Neural progenitor cell (in vitro differentiated cells): ENCODE data around the gene PRR16. TPM values are rescaled to one million over a fixed set of nuclear protein-coding genes. Genes with fewer than 3 reads are reported as not detected.

Experiments
- DNase-seq: peaks from one replicate; pipeline ENCODE4 v3.0.0-alpha.2; 2016; ENCODE audit warnings: low spot score
- H2AFZ ChIP-seq: fragments of 200-600 bp; sonication (generic); replicated peaks from 2 replicates; pipeline ENCODE4 v1.6.1; 2016; ENCODE audit warnings: antibody characterized with exemption
- H3F3A ChIP-seq: fragments of 200-600 bp; sonication (generic); 2 replicates; pipeline ENCODE4 v1.6.1; 2016; ENCODE audit warnings: antibody characterized with exemption, low read depth
- H3K27ac ChIP-seq: fragments of 200-600 bp; sonication (generic); 2 replicates; pipeline ENCODE4 v1.5.1; 2016; ENCODE audit warnings: mild to moderate bottlenecking
- H3K27me3 ChIP-seq: fragments of 200-600 bp; sonication (generic); 2 replicates; pipeline ENCODE4 v1.6.1; 2016; ENCODE audit warnings: mild to moderate bottlenecking, moderate library complexity
- H3K36me3 ChIP-seq: fragments of 200-600 bp; sonication (generic); 2 replicates; pipeline ENCODE4 v1.5.1; 2016
- H3K4me1 ChIP-seq: fragments of 200-600 bp; sonication (generic); 2 replicates; pipeline ENCODE4 v1.6.1; 2016; ENCODE audit warnings: mixed run types
- H3K4me2 ChIP-seq: fragments of 200-600 bp; sonication (generic); 2 replicates; pipeline ENCODE4 v1.6.1; 2016
- H3K4me3 ChIP-seq: fragments of 200-600 bp; sonication (generic); 2 replicates; pipeline ENCODE4 v1.5.1; 2016
- H3K79me2 ChIP-seq: fragments of 200-600 bp; sonication (generic); 2 replicates; pipeline ENCODE4 v1.6.1; 2016; ENCODE audit warnings: low read depth
- H3K9ac ChIP-seq: fragments of 200-600 bp; sonication (generic); 2 replicates; pipeline ENCODE4 v1.6.1; 2016
- H3K9me3 ChIP-seq: fragments of 200-600 bp; sonication (generic); 2 replicates; pipeline ENCODE4 v1.5.1; 2016; ENCODE audit warnings: low read depth
- H4K20me1 ChIP-seq: fragments of 200-600 bp; sonication (generic); 2 replicates; pipeline ENCODE4 v1.6.1; 2016; ENCODE audit warnings: low read depth
- H3K27ac Mint-ChIP-seq: 3 replicates; pipeline ENCODE4 v1.8.0; 2021; ENCODE audit warnings: mixed read lengths
- H3K27me3 Mint-ChIP-seq: 2 replicates; pipeline ENCODE4 v1.8.0; 2022; ENCODE audit warnings: low read depth, mild to moderate bottlenecking, inconsistent platforms, moderate library complexity, mixed read lengths; ENCODE audit not compliant: insufficient read depth
- H3K36me3 Mint-ChIP-seq: 3 replicates; pipeline ENCODE4 v1.8.0; 2021; ENCODE audit warnings: mixed read lengths
- H3K4me1 Mint-ChIP-seq: 3 replicates; pipeline ENCODE4 v1.8.0; 2021; ENCODE audit warnings: mixed read lengths
- H3K4me3 Mint-ChIP-seq: 3 replicates; pipeline ENCODE4 v1.8.0; 2021; ENCODE audit warnings: mild to moderate bottlenecking, moderate library complexity, mixed read lengths
- H3K9me3 Mint-ChIP-seq: 3 replicates; pipeline ENCODE4 v1.8.0; 2020; ENCODE audit warnings: mixed read lengths
- CTCF ChIP-seq: fragments of 200-600 bp; sonication (generic); IDR thresholded peaks from 2 replicates; pipeline ENCODE4 v1.5.1; 2017; ENCODE audit warnings: antibody characterized with exemption, mild to moderate bottlenecking
- EZH2 ChIP-seq: fragments of 200-600 bp; sonication (generic); IDR thresholded peaks from 2 replicates; pipeline ENCODE4 v1.6.1; 2017; ENCODE audit warnings: antibody characterized with exemption, mild to moderate bottlenecking, moderate library complexity
- EZH2phosphoT487 ChIP-seq: fragments of 200-600 bp; sonication (generic); IDR thresholded peaks from 2 replicates; pipeline ENCODE4 v1.6.1; 2017; ENCODE audit warnings: antibody characterized with exemption
- total RNA-seq: library from RNA; depleted of rRNA; stranded (reverse); fragments of >200 nt; gene quantifications from 2 replicates; pipeline ENCODE4 v1.2.3, GENCODE V29; 2015; ENCODE audit warnings: low replicate concordance

The PRR16 gene
- total RNA-seq, 1 donor from 2014 or later: not detected

GRCh38 chr5:120512791-120513650 is 48.9 kb downstream of the PRR16 start:
- H3K36me3 ChIP-seq: no peaks in the 10 kb centered on the region
- DNase-seq: no peak
- no peak overlapping the region for H3K27ac ChIP-seq
- H3K27ac Mint-ChIP-seq: no peak overlapping the region
- H3K79me2 ChIP-seq: no peaks in the 10 kb centered on the region
- no peak overlapping the region for H3K9ac ChIP-seq
- H3K4me1 Mint-ChIP-seq: peaks cover 29% of the 10 kb centered on the region
- H3K27me3 ChIP-seq: no peaks in the 10 kb centered on the region
- no peaks in the 10 kb centered on the region for H3K9me3 Mint-ChIP-seq
- peak overlapping the region; percentile 6 for H2AFZ ChIP-seq
- H3F3A ChIP-seq: no peaks in the 10 kb centered on the region
- H3K4me2 ChIP-seq: peak overlapping the region; percentile 46
- H4K20me1 ChIP-seq: no peaks in the 10 kb centered on the region
- H3K4me3 Mint-ChIP-seq: no peak overlapping the region
- TF ChIP-seq EZH2phosphoT487: no peak
- TF ChIP-seq CTCF: no peak
- TF ChIP-seq EZH2: no peak
- peaks cover 14% of the 10 kb centered on the region for H3K4me1 ChIP-seq
- no peaks in the 10 kb centered on the region for H3K9me3 ChIP-seq
- H3K36me3 Mint-ChIP-seq: no peaks in the 10 kb centered on the region
- no peaks in the 10 kb centered on the region for H3K27me3 Mint-ChIP-seq
- H3K4me3 ChIP-seq: no peak overlapping the region

GRCh38 chr5:120516805-120517204 is 52.7 kb downstream of the PRR16 start:
- no peaks in the 10 kb centered on the region for H3K9me3 Mint-ChIP-seq
- Histone ChIP-seq H3K4me2 (no peak overlapping the region), H3K4me3 (no peak overlapping the region), H3K4me1 (peaks cover 11% of the 10 kb centered on the region), H3F3A (no peaks in the 10 kb centered on the region), H3K79me2 (no peaks in the 10 kb centered on the region), H3K9ac (no peak overlapping the region), H3K27me3 (no peaks in the 10 kb centered on the region), H3K9me3 (no peaks in the 10 kb centered on the region), H2AFZ (no peak overlapping the region), H3K27ac (no peak overlapping the region), H4K20me1 (no peaks in the 10 kb centered on the region), H3K36me3 (no peaks in the 10 kb centered on the region)
- DNase-seq: no peak
- no peaks in the 10 kb centered on the region for H3K36me3 Mint-ChIP-seq
- H3K27me3 Mint-ChIP-seq: no peaks in the 10 kb centered on the region
- no peak overlapping the region for H3K27ac Mint-ChIP-seq
- TF ChIP-seq CTCF (no peak), EZH2 (no peak), EZH2phosphoT487 (no peak)
- H3K4me1 Mint-ChIP-seq: peaks cover 22% of the 10 kb centered on the region
- H3K4me3 Mint-ChIP-seq: no peak overlapping the region

- Histone ChIP-seq H3K9me3 (no peaks in the 10 kb centered on the region), H3K79me2 (no peaks in the 10 kb centered on the region), H3K4me2 (no peak overlapping the region)
These were observed 53.6 kb downstream of the PRR16 start for GRCh38 chr5:120517607-120518252.

More at GRCh38 chr5:120517607-120518252, 53.6 kb downstream of the PRR16 start:
- no peak overlapping the region for H2AFZ ChIP-seq
- no peaks in the 10 kb centered on the region for H3K36me3 Mint-ChIP-seq
- H3K4me1 Mint-ChIP-seq: peaks cover 12% of the 10 kb centered on the region
- no peaks in the 10 kb centered on the region for H3K27me3 Mint-ChIP-seq
- H3F3A ChIP-seq: no peaks in the 10 kb centered on the region
- no peaks in the 10 kb centered on the region for H3K36me3 ChIP-seq
- H3K27me3 ChIP-seq: no peaks in the 10 kb centered on the region
- H3K4me3 Mint-ChIP-seq: no peak overlapping the region
- H3K27ac ChIP-seq: no peak overlapping the region
- H3K27ac Mint-ChIP-seq: no peak overlapping the region
- no peak overlapping the region for H3K9ac ChIP-seq
- no peaks in the 10 kb centered on the region for H3K9me3 Mint-ChIP-seq
- no peak for TF ChIP-seq EZH2
- no peak for TF ChIP-seq CTCF
- no peak for TF ChIP-seq EZH2phosphoT487
- no peaks in the 10 kb centered on the region for H4K20me1 ChIP-seq
- peaks cover 2% of the 10 kb centered on the region for H3K4me1 ChIP-seq
- DNase-seq: no peak
- no peak overlapping the region for H3K4me3 ChIP-seq
